Vagina (tissue), 2 donors: ENCODE data around the gene CDX2. TPM values are rescaled to one million over a fixed set of nuclear protein-coding genes. Genes with fewer than 3 reads are reported as not detected.
"Not testable (repeated sequence)": the region's sequence is repeated elsewhere in the genome, so short reads cannot be mapped to it uniquely, and the experiment has no call there.

Experiments
- DNase-seq, 2 donors: peaks; one replicate each; pipeline ENCODE4 v3.0.0-alpha.2; 2017; ENCODE audit errors: extremely low spot score in 2 of 2
- H3K27ac ChIP-seq: fragments of 200-600 bp; sonication (generic); one replicate; pipeline ENCODE4 v1.5.1; 2019
- H3K27me3 ChIP-seq: fragments of 200-600 bp; sonication (generic); one replicate; pipeline ENCODE4 v1.5.1; 2019
- H3K36me3 ChIP-seq, 2 donors: fragments of 200-600 bp; sonication (generic); one replicate each; pipeline ENCODE4 v1.5.1; 2017 to 2019
- H3K4me1 ChIP-seq: fragments of 200-600 bp; sonication (generic); one replicate; pipeline ENCODE4 v1.5.1; 2019
- H3K4me3 ChIP-seq, 2 donors: fragments of 200-600 bp; sonication (generic); 1 replicate in 1 of 2; 2 replicates in 1 of 2; pipeline ENCODE4 v1.5.1; 2016 to 2019
- H3K9me3 ChIP-seq: fragments of 200-600 bp; sonication (generic); one replicate; pipeline ENCODE4 v1.5.1; 2019
- CTCF ChIP-seq, 3 experiments: fragments of 450-650 bp in 2 of 3; fragments of 200-600 bp in 1 of 3; sonication (generic) in 1 of 3; IDR thresholded peaks; one replicate each; pipeline ENCODE4 v1.5.1; 2017 to 2019; ENCODE audit warnings: antibody characterized with exemption in 3 of 3, mild to moderate bottlenecking in 2 of 3, moderate library complexity in 2 of 3
- POLR2A ChIP-seq, 2 donors: fragments of 450-650 bp; IDR thresholded peaks; one replicate each; pipeline ENCODE4 v1.6.1; 2017; ENCODE audit warnings: antibody characterized with exemption in 2 of 2, mild to moderate bottlenecking in 2 of 2, moderate library complexity in 2 of 2
- POLR2AphosphoS5 ChIP-seq, 2 donors: sonication (generic); formaldehyde crosslinking; IDR thresholded peaks; one replicate each; pipeline ENCODE4 v1.9.0; 2017; ENCODE audit warnings: antibody characterized with exemption in 2 of 2, mild to moderate bottlenecking in 2 of 2, low read depth in 1 of 2; ENCODE audit not compliant: insufficient read depth in 1 of 2
- intact Hi-C: fragments of 100-400 bp; cut with DNase I; formaldehyde crosslinking; loops from one replicate; pipeline ENCODE4 v1.15.1; 2023
- total RNA-seq: library from RNA; depleted of rRNA; stranded (reverse); fragments of >200 nt; gene quantifications from one replicate; pipeline ENCODE4 v1.2.3, GENCODE V29; 2016

CDX2 gene, protein sequence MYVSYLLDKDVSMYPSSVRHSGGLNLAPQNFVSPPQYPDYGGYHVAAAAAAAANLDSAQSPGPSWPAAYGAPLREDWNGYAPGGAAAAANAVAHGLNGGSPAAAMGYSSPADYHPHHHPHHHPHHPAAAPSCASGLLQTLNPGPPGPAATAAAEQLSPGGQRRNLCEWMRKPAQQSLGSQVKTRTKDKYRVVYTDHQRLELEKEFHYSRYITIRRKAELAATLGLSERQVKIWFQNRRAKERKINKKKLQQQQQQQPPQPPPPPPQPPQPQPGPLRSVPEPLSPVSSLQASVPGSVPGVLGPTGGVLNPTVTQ
- not detected for total RNA-seq

DNA sequence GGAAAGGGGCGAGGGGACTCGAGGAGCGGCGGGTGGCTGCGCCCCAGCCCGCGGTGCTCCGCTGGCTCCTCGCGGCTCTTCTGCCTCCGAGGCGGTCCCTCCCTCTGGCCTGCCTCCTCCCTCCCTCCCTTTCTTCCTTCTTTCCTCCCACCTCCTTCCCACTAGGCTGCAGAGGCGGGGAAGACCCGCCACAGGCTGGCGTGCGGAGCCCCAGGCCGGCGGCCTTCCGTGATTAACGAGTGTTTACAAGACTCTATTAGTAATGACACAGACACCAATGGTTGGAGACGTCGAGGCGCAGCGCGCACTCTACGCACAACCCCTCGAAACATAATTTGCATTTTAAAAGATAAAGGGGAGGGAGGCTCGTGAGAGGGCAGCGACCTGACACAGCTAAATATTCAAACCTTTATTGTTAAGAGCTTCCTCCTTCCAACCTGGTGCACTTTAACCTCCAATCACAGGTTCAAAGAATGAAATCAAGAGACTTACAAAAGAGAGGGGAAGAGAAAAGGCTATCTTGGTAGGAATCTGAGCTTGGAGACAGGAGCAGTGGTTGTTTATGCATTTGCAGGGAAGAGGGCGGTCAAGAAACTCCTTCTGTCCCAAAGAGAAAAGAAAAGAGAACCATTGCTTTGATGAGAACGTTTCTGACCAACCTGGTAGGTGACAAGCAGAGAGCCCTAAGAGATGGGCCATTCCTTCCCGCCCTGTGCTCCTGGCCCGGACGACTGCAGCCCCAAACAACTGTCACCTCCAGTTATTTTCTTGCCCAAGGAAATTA lies at the start of gene CDX2:
Gene CDX2 (minus strand): TSS at position 234 of the 784 bp plus-strand sequence. CDS start 309 bp downstream, outside the sequence.
- intact Hi-C loops, result no loop called here
- Histone ChIP-seq H3K9me3 (no peaks in the 10 kb centered on the region), H3K27me3 (peaks cover 10% of the 10 kb centered on the region), H3K4me3 (no peak within 1 kb of the TSS), H3K36me3 (no peaks in the 10 kb centered on the region), H3K27ac (no peak within 1 kb of the TSS), H3K4me1 (peaks cover 23% of the 10 kb centered on the region)
- TF ChIP-seq POLR2AphosphoS5 (IDR thresholded peaks at IDR 0.05; ENCODE audit: insufficient read depth in 1 of 2, low read depth in 1 of 2) (no peak), CTCF (IDR thresholded peaks at IDR 0.05) (no peak), POLR2A (IDR thresholded peaks at IDR 0.05) (no peak)
- no peak for DNase-seq

GRCh38 chr13:28014301-28014700 lies 45.2 kb upstream of the CDX2 start:
- H3K4me1 ChIP-seq, result no peaks in the 10 kb centered on the region
- intact Hi-C loops, result no loop called here
- TF ChIP-seq POLR2AphosphoS5 (IDR thresholded peaks at IDR 0.05; ENCODE audit: insufficient read depth in 1 of 2, low read depth in 1 of 2) (no peak), CTCF (IDR thresholded peaks at IDR 0.05) (no peak), POLR2A (IDR thresholded peaks at IDR 0.05) (no peak)

GRCh38 chr13:28013482-28013881 lies 44.4 kb upstream of the CDX2 start:
- no peaks in the 10 kb centered on the region for H3K9me3 ChIP-seq
- TF ChIP-seq POLR2AphosphoS5 (IDR thresholded peaks at IDR 0.05; ENCODE audit: insufficient read depth in 1 of 2, low read depth in 1 of 2), result no peak
- TF ChIP-seq POLR2A (IDR thresholded peaks at IDR 0.05), result no peak
- no peak for TF ChIP-seq CTCF (IDR thresholded peaks at IDR 0.05)

More at GRCh38 chr13:28014301-28014700, 45.2 kb upstream of the CDX2 start:
- no peak overlapping the region for H3K4me3 ChIP-seq
- no peak overlapping the region for H3K27ac ChIP-seq
- DNase-seq, result no peak
- no peaks in the 10 kb centered on the region for H3K27me3 ChIP-seq
- no peaks in the 10 kb centered on the region for H3K36me3 ChIP-seq
- H3K9me3 ChIP-seq, result no peaks in the 10 kb centered on the region

DNA sequence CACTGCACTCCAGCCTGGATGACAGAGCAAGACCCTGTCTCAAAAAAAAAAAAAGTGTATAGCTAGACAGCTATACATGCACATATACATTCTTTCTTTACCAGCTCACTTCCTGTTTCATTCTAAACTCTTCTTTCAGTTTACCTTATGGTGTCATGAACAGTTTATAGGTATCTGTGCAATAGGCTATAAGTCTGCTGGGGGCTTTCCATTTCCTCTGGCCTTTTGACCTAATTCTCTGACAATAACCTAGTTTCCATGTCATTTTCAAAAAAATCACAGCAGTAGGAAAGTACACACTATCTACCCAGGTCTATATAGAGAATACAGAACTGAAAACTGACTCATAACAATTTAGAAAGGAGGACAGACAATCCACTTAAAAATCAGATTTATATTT lies 43.8 kb upstream of the CDX2 start:
- TF ChIP-seq POLR2AphosphoS5 (IDR thresholded peaks at IDR 0.05; ENCODE audit: insufficient read depth in 1 of 2, low read depth in 1 of 2), result no peak
- intact Hi-C loops, result no loop called here
- H3K4me1 ChIP-seq, result no peaks in the 10 kb centered on the region
- no peaks in the 10 kb centered on the region for H3K9me3 ChIP-seq
- no peak for DNase-seq
- H3K36me3 ChIP-seq, result no peaks in the 10 kb centered on the region
- H3K27ac ChIP-seq, result no peak overlapping the region
- no peaks in the 10 kb centered on the region for H3K27me3 ChIP-seq
- no peak overlapping the region for H3K4me3 ChIP-seq

More at GRCh38 chr13:28013482-28013881, 44.4 kb upstream of the CDX2 start:
- Histone ChIP-seq H3K4me1 (no peaks in the 10 kb centered on the region), H3K36me3 (no peaks in the 10 kb centered on the region), H3K4me3 (no peak overlapping the region), H3K27ac (no peak overlapping the region), H3K27me3 (no peaks in the 10 kb centered on the region)
- intact Hi-C loops, result no loop called here
- no peak for DNase-seq

DNA sequence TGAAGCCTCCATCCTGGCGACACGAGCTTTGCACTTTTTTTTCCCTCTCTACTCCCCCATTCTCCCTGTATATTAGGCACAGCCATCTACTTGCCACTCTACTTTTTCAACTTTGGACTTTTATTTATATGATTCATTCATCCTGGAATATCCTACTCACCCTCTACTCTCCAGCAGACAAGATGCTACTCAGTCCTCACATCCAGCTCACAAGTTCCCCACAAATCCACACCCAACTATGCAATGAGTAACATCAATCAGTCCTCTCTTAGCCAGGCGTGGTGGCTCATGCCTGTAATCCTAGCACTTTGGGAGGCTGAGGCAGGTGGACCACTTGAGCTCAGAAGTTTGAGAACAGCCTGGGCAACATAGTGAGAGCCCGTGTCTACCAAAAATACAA lies 43.3 kb upstream of the CDX2 start:
- Histone ChIP-seq H3K27me3 (no peaks in the 10 kb centered on the region), H3K9me3 (no peaks in the 10 kb centered on the region), H3K4me3 (no peak overlapping the region), H3K36me3 (no peaks in the 10 kb centered on the region), H3K27ac (no peak overlapping the region), H3K4me1 (no peaks in the 10 kb centered on the region)
- intact Hi-C loops, result no loop called here
- TF ChIP-seq POLR2A (IDR thresholded peaks at IDR 0.05), result no peak
- DNase-seq, result no peak

DNA sequence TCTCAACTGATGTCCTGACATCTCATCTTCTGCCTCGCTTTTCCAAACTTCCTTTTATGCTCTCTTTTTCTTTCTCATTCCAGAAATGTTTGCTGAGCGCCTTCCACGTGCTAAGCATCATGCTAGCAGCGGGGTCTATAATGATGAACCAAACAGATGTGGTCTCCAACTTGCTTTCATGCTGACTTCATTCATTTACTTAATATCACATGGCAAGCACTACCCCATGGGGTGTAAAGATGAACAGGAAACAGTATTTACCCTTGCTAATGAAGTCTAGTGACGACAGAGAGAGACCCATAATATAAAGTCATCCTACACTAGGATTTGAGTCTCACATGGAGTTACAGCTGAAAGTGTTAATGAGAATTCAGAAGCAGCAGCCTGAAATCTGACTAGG lies 40.9 kb upstream of the CDX2 start:
- Histone ChIP-seq H3K27ac (no peak overlapping the region), H3K4me1 (no peaks in the 10 kb centered on the region), H3K27me3 (no peaks in the 10 kb centered on the region), H3K36me3 (no peaks in the 10 kb centered on the region), H3K9me3 (no peaks in the 10 kb centered on the region), H3K4me3 (no peak overlapping the region)
- DNase-seq, result no peak
- TF ChIP-seq POLR2AphosphoS5 (IDR thresholded peaks at IDR 0.05; ENCODE audit: insufficient read depth in 1 of 2, low read depth in 1 of 2) (no peak), CTCF (IDR thresholded peaks at IDR 0.05) (no peak), POLR2A (IDR thresholded peaks at IDR 0.05) (no peak)
- intact Hi-C loops, result no loop called here

DNA sequence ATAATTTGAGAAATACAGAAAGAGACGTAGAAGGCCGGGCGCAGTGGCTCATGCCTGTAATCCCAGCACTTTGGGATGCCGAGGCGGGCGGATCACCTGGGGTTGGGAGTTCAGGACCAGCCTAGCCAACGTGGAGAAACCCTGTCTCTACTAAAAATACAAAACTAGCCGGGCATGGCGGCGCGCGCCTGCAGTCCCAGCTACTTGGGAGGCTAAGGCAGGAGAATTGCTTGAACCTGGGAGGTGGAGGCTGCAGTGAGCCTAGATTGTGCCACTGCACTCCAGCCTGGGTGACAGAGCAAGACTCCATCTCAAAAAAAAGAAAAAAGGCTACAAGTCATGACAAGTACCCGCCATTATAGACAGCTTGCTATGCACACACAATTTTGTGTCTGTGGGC lies 35.9 kb upstream of the CDX2 start:
- H3K27me3 ChIP-seq, DNase-seq, intact Hi-C loops, H3K27ac ChIP-seq, H3K4me3 ChIP-seq, H3K4me1 ChIP-seq, H3K9me3 ChIP-seq, H3K36me3 ChIP-seq: not testable (repeated sequence)
